ENCODE data around the gene KIFAP3.

KIFAP3 gene

DNA sequence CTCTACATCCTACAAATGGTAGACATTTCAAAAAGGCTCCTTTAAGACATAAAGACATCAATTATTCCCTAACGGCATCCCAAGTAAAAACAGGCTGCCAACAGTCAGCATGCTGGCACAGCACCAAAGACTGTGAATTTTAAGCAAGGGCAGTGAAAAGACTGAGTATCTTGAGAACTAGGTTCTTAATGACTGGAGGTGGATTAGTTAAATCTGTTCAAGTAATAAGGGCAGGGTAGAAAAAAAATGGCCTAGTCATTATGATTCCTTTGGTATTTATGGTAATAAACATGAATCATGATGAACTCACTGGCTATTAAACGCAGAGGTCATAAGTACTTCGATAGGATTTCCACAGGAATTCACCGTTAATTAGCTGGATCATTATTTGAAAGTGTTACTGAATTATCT is 75.2 kb downstream of the KIFAP3 start:
- no peaks in the 10 kb centered on the region for H3K27me3 ChIP-seq
- H3K4me2 ChIP-seq: no peak overlapping the region
- no peak overlapping the region for H3K4me3 ChIP-seq
- no peaks in the 10 kb centered on the region for H3K9me3 ChIP-seq
- 0 out of 2 replicates have a peak, but pooled peaks cover 7% of the 10 kb centered on the region for H3K4me1 ChIP-seq
- no peak overlapping the region for H3K27ac ChIP-seq
- no peaks in the 10 kb centered on the region for H4K20me1 ChIP-seq
- no peaks in the 10 kb centered on the region for H3K36me3 ChIP-seq
- H3K9ac ChIP-seq: no peak overlapping the region
- TF ChIP-seq Cebpa-rat (IDR thresholded peaks at IDR 0.05): no peak

DNA sequence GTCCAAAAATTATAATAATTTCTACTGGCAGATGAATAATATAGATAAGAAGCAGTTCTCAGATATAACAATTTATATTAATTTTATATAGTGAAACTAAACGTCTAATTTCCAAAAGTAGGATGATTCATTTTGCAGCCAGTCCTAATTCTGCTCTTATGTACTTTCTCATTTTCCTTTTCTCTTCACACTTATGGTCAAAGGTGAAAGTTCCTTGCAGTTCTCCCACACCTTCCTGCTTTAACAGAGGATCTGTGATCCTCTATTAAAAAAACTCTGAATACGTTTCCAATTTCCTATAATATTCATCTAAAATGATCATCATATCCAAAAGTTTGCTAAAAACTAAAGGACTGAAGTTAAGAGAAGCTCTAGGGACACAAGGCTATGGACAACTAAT is 78.5 kb downstream of the KIFAP3 start:
- Histone ChIP-seq H3K36me3 (no peaks in the 10 kb centered on the region), H3K9ac (no peak overlapping the region), H3K4me3 (no peak overlapping the region), H3K27me3 (no peaks in the 10 kb centered on the region), H3K4me1 (0 out of 2 replicates have a peak, but pooled peaks cover 7% of the 10 kb centered on the region), H3K27ac (no peak overlapping the region), H4K20me1 (no peaks in the 10 kb centered on the region), H3K9me3 (no peaks in the 10 kb centered on the region), H3K4me2 (no peak overlapping the region)
- no peak for TF ChIP-seq Cebpa-rat (IDR thresholded peaks at IDR 0.05)

DNA sequence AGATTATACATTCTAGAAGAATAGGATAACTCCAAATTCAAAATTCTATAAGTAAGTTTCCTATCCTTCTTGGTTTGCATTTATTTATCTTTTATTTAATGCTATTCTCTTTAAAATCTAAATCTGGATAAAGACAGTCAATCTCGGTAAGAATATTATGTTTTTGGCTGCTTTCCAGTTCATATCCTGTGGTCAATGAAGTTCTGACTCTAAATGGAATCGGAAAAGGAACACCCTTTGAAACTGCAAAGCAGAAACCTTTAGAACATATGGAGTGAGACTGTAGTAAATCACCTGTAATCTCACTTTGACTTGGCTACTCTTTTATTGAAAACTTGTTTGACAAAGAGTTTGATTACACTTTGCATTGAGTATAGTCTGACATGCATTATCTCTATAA is 85.2 kb downstream of the KIFAP3 start:
- H3K4me3 ChIP-seq: no peak overlapping the region
- no peak overlapping the region for H3K9ac ChIP-seq
- H3K4me2 ChIP-seq: no peak overlapping the region
- H3K27ac ChIP-seq: no peak overlapping the region
- H3K4me1 ChIP-seq: no peaks in the 10 kb centered on the region
- H4K20me1 ChIP-seq: no peaks in the 10 kb centered on the region
- H3K9me3 ChIP-seq: no peaks in the 10 kb centered on the region
- no peaks in the 10 kb centered on the region for H3K36me3 ChIP-seq
- TF ChIP-seq Cebpa-rat (IDR thresholded peaks at IDR 0.05): no peak
- no peaks in the 10 kb centered on the region for H3K27me3 ChIP-seq

DNA sequence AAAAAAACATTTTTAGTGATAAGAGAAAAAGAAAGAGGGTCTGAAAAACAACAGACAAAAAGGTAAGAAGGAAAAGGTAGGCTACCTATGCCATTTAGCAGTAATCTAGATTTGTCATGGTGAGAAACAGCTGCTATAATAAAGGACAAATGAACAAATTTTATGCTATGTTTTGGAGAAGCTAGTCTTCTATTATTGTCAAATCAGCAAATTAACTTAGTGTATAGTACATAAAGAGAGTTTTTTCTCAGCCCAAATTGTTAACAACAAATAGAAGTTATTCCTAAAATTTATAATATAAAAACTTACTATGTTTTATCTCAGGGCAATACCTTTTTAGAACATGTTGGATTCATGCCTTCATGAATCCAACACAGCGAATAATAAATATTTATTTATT is 88.7 kb downstream of the KIFAP3 start:
- Histone ChIP-seq H3K36me3 (no peaks in the 10 kb centered on the region), H4K20me1 (no peaks in the 10 kb centered on the region), H3K27me3 (no peaks in the 10 kb centered on the region), H3K9ac (no peak overlapping the region), H3K4me3 (no peak overlapping the region), H3K4me2 (no peak overlapping the region), H3K27ac (no peak overlapping the region), H3K9me3 (no peaks in the 10 kb centered on the region), H3K4me1 (no peaks in the 10 kb centered on the region)
- no peak for TF ChIP-seq Cebpa-rat (IDR thresholded peaks at IDR 0.05)

DNA sequence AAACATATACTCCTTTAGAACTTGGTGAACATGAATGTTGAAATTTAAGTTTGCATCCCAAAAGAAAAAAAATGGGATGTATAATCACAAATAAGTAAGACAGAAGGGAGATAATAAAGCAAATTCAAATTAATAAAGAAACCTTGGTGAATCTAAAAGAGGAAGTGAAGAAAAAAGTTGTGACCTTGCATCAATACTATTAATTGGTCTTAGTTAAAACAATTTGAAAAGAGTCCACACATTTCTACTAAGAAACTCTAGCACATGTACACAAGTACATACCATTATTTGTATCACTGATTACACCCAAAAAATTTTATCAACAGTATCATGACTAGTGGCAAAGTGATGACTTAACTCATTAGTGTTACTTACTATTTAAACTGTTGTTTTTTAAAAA is 100.4 kb downstream of the KIFAP3 start:
- H3K4me3 ChIP-seq: no peak overlapping the region
- H3K9ac ChIP-seq: no peak overlapping the region
- H3K27ac ChIP-seq: no peak overlapping the region
- H3K27me3 ChIP-seq: no peaks in the 10 kb centered on the region
- no peaks in the 10 kb centered on the region for H3K9me3 ChIP-seq
- H4K20me1 ChIP-seq: no peaks in the 10 kb centered on the region
- no peaks in the 10 kb centered on the region for H3K36me3 ChIP-seq
- no peaks in the 10 kb centered on the region for H3K4me1 ChIP-seq
- no peak for TF ChIP-seq Cebpa-rat (IDR thresholded peaks at IDR 0.05)
- H3K4me2 ChIP-seq: no peak overlapping the region

DNA sequence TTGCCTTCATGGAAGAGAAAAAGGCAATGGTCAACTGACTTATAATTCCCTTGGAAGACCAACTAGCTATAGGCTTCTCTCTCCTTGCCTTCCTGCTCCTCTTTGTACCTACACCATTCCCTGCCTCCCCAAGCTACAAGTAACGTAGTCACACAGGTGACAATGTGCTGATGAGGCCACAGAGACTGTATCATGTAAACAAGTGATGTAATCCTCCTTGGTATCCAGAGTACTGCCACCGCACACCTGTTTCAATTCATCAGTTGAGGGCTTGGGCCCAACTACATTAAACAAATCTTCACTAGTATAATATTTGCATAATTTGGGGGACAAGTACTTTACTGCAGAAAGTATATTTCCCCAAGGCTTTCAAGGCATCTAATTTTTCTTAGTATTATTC is 104.4 kb downstream of the KIFAP3 start:
- H3K4me3 ChIP-seq: no peak overlapping the region
- H3K4me2 ChIP-seq: no peak overlapping the region
- no peaks in the 10 kb centered on the region for H3K4me1 ChIP-seq
- H3K36me3 ChIP-seq: no peaks in the 10 kb centered on the region
- no peaks in the 10 kb centered on the region for H3K9me3 ChIP-seq
- H3K27ac ChIP-seq: no peak overlapping the region
- TF ChIP-seq Cebpa-rat (IDR thresholded peaks at IDR 0.05): no peak
- no peaks in the 10 kb centered on the region for H3K27me3 ChIP-seq
- H4K20me1 ChIP-seq: no peaks in the 10 kb centered on the region
- no peak overlapping the region for H3K9ac ChIP-seq

DNA sequence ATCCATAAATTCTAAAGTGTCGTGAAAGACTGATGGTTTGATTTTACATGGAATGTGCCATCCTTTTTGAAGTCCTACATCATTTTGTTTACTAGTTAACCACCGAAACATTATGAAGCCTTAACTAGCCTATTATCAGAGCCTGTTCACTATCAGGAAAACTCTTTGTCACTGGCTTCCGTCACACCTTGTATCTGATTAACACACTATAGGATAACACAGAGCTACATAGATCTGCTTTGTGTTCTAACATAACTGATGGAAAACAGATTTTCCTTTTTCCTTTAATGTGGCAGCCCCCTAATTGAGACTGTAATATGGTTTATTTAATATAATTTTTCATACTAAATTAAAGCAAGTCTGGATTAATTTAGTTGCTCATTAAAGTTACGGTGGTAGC is 106.3 kb downstream of the KIFAP3 start:
- Histone ChIP-seq H4K20me1 (no peaks in the 10 kb centered on the region), H3K9ac (no peak overlapping the region), H3K4me1 (no peaks in the 10 kb centered on the region), H3K9me3 (no peaks in the 10 kb centered on the region), H3K4me2 (no peak overlapping the region), H3K27me3 (no peaks in the 10 kb centered on the region), H3K36me3 (no peaks in the 10 kb centered on the region), H3K27ac (no peak overlapping the region), H3K4me3 (no peak overlapping the region)
- TF ChIP-seq Cebpa-rat (IDR thresholded peaks at IDR 0.05): no peak

DNA sequence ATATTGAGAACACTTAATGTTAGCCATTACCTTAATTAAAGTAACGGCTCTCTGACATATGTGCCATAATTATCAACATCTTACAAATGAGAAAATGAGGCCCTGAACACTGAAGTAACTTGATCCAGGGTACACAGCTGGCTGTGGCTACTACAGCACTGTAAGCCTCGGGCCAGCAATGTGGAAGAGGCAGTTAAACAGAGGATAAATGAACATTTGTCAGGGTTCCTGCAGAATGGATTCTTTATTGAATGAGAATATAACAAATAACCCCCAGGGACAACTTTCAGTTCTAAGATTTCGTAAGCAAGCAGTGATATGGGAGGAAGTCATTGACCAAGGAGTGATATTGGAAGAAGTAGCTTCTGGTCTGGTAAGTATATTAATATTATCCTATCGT is 110.3 kb downstream of the KIFAP3 start:
- no peak for TF ChIP-seq Cebpa-rat (IDR thresholded peaks at IDR 0.05)
- H3K27me3 ChIP-seq: no peaks in the 10 kb centered on the region
- H4K20me1 ChIP-seq: no peaks in the 10 kb centered on the region
- H3K4me2 ChIP-seq: no peak overlapping the region
- no peak overlapping the region for H3K9ac ChIP-seq
- no peaks in the 10 kb centered on the region for H3K4me1 ChIP-seq
- H3K4me3 ChIP-seq: no peak overlapping the region
- H3K9me3 ChIP-seq: no peaks in the 10 kb centered on the region
- no peaks in the 10 kb centered on the region for H3K36me3 ChIP-seq
- H3K27ac ChIP-seq: no peak overlapping the region

DNA sequence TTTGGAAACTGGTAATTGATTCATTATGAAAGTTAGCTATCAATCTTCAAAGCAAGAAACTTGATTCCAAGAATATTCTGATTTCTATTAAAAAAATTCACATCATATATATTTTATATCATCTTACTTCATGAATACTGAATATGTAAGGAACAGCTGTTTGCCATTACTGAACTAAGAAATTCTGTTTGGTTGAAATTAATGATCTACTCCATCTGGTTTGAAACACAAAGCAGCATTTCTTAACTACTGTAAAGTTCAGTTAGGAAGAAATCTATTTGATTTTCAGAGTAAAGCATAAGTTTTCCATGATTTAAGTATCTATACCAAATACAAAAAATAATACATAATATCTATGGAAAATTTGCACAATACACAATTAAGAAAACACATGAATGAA is 114.8 kb downstream of the KIFAP3 start:
- Histone ChIP-seq H3K4me1 (no peaks in the 10 kb centered on the region), H3K27ac (no peak overlapping the region), H3K27me3 (no peaks in the 10 kb centered on the region), H3K9ac (no peak overlapping the region), H3K9me3 (no peaks in the 10 kb centered on the region), H3K36me3 (no peaks in the 10 kb centered on the region), H3K4me2 (no peak overlapping the region), H3K4me3 (no peak overlapping the region), H4K20me1 (no peaks in the 10 kb centered on the region)
- no peak for TF ChIP-seq Cebpa-rat (IDR thresholded peaks at IDR 0.05)

DNA sequence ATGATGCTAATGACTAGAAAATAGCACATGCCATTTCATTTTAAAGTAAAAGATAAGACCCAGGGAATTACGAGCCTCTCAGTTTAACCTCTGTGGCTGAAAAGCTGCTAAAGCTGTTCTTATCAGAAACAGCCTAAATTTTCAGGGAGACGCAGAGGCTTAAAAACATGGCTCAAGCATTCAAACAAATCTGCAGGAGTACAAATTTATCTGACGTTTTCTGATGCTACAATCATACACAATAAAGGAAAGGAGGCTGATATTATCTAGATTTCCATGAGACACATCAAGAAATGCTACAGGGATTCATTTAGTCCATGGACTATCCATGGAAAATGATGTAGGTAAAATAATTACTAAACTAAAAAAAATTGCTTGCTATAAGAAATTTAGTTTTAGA is 115.5 kb downstream of the KIFAP3 start:
- Histone ChIP-seq H3K27ac (no peak overlapping the region), H3K9ac (no peak overlapping the region), H4K20me1 (no peaks in the 10 kb centered on the region), H3K4me1 (no peaks in the 10 kb centered on the region), H3K36me3 (no peaks in the 10 kb centered on the region), H3K4me3 (no peak overlapping the region), H3K4me2 (no peak overlapping the region), H3K9me3 (no peaks in the 10 kb centered on the region), H3K27me3 (no peaks in the 10 kb centered on the region)
- TF ChIP-seq Cebpa-rat (IDR thresholded peaks at IDR 0.05): no peak

DNA sequence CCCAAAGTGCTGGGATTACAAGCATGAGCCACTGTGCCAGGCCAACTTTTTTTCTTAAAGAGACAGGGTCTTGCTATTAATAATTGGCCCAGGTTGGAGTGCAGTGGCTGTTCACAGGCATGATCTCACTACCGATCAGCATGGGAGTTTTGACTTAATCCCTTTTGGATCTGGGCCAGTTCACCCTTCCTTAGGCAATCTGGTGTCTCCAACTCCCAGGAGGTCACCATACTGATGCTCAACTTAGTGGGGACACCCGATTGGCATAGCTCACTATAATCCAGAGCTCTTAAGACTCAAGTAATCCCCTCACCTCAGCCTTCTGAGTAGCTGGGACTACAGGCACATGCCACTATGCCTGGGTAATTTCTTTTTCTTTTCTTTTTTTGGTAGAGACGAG is 116.6 kb downstream of the KIFAP3 start:
- TF ChIP-seq Cebpa-rat (IDR thresholded peaks at IDR 0.05): no peak
- no peaks in the 10 kb centered on the region for H4K20me1 ChIP-seq
- H3K4me1 ChIP-seq: no peaks in the 10 kb centered on the region
- H3K4me2 ChIP-seq: no peak overlapping the region
- no peaks in the 10 kb centered on the region for H3K9me3 ChIP-seq
- no peak overlapping the region for H3K4me3 ChIP-seq
- H3K27ac ChIP-seq: no peak overlapping the region
- H3K27me3 ChIP-seq: no peaks in the 10 kb centered on the region
- no peak overlapping the region for H3K9ac ChIP-seq
- H3K36me3 ChIP-seq: no peaks in the 10 kb centered on the region

Measured in BLaER1 (cell line).